Measurements from ENCODE around the gene BSND. TPM values are rescaled to one million over a fixed set of nuclear protein-coding genes. Genes with fewer than 3 reads are reported as not detected.
"Not testable (repeated sequence)": the region's sequence is repeated elsewhere in the genome, so short reads cannot be mapped to it uniquely, and the experiment has no call there.

The BSND gene
- total and polyA plus RNA-seq, 9 donors: 0.03 to 0.07 (median 0.03) TPM; not detected in 6

DNA sequence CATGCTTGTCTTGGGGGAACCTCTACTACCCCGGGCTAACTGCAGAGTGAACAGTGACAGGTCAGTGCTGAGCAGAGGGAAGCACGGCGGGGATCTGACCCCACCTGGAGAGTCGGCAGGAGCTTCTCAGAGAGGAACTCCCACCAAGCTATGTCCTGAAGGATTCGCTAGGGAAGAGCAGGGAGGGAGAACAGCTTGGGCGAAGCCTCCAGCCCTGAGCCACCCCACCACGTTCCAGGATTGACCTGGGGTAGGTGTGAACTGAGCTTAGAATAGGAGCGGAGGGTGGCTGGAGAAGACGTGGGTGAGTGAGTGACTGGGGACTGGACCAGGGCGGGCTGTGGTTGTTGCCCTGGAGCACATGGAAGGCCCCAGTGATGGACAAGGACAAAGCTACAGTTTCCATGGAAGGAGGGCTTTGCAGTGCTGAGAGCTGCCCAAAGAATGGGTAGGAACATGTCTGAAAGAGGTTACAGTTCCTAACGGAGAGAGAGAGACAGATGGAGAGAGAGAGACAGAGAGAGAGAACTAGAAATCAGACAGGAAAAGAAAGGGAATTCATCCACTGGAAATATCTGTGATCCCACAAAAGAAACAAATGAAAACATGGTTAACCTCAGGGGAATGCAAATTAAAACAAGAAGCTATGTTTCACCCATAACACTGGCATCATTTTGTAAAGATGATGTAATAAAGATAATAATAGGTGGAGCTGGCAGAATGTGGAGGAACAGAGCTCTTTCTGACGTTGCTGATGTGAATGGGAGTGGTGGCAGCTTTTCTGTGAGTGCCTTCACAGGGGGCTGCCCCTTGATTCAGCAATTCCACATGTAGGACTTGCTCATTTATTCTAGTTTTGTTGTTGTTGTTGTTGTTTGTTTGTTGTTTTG lies 17.2 kb downstream of the BSND start:
- H3K4me3 ChIP-seq (ENCODE audit: low read length): no peak overlapping the region
- H3K36me3 ChIP-seq (ENCODE audit: control insufficient read depth, insufficient read depth, low read length): no peaks in the 10 kb centered on the region
- H3K4me1 ChIP-seq (ENCODE audit: control insufficient read depth, insufficient read depth, low read length): no peaks in the 10 kb centered on the region
- WGBS (ENCODE audit: insufficient coverage): 71% methylated on average over 8 of the region's 12 CpGs
- H3K9me3 ChIP-seq (replicated peaks; ENCODE audit: control insufficient read depth, low read depth, low read length): no peaks in the 10 kb centered on the region
- no peak overlapping the region for H3K27ac ChIP-seq (ENCODE audit: low read length)
- DNase-seq: no peak
- peaks cover 21% of the 10 kb centered on the region for H3K27me3 ChIP-seq (ENCODE audit: control insufficient read depth, insufficient read depth, low read length)

DNA sequence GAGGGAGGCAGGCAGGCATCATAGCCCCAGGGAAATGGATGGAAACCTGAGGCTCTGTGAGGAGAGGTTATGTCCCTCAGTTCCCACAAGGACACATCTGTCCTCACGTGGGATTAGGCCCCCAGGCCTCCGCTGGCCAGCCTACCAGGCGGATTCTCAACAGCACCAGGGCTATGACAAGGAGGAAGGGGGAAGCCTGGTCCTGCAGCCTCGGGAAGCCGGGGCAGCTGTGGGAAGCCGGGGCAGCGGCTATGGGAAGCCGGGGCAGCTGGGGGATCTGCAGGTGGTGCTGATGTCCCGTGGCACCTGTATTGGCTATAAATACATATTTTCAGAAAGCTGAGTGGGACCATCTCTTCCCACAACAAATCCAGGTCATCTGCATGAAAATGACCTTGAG lies 19.7 kb downstream of the BSND start:
- peaks cover 4% of the 10 kb centered on the region for H3K4me1 ChIP-seq (ENCODE audit: control insufficient read depth, insufficient read depth, low read length)
- no peaks in the 10 kb centered on the region for H3K9me3 ChIP-seq (replicated peaks; ENCODE audit: control insufficient read depth, low read depth, low read length)
- WGBS (ENCODE audit: insufficient coverage): 58% methylated on average over 7 of the region's 9 CpGs
- no peak overlapping the region for H3K4me3 ChIP-seq (ENCODE audit: low read length)
- no peaks in the 10 kb centered on the region for H3K36me3 ChIP-seq (ENCODE audit: control insufficient read depth, insufficient read depth, low read length)
- H3K27ac ChIP-seq (ENCODE audit: low read length): no peak overlapping the region
- no peak for DNase-seq
- H3K27me3 ChIP-seq (ENCODE audit: control insufficient read depth, insufficient read depth, low read length): peaks cover 20% of the 10 kb centered on the region

DNA sequence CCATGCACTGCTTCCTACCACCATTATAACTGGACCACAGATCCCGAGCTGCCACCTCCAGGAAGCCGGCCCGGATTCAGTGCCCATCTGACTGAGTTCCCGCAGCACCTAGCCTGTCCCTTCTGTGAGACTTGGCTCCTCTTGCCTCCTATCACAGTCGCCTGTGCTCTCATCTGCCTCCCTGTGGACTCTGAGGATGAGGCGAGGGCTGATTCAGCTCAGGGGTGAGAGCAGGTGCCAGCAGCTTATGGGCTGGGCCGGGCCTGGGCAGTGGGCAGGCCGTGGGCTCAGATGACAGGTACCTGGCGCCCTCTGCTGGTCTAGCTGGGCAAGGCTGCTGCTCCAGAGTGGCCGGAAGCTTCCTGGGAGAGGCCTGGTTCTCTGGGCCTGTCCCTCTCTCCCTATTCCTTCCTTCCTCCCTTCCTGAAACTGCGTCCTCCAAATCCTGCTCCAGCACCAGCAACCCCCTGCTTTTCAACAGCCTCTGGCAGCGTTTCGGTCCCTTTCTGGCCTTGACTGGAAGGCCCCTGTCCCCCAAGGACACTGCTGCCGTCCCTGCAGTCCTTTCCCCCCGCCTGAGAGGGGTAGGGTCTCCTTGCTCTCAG lies 23.3 kb downstream of the BSND start:
- H3K27me3 ChIP-seq (ENCODE audit: control insufficient read depth, insufficient read depth, low read length): peaks cover 2% of the 10 kb centered on the region
- no peaks in the 10 kb centered on the region for H3K36me3 ChIP-seq (ENCODE audit: control insufficient read depth, insufficient read depth, low read length)
- H3K4me1 ChIP-seq (ENCODE audit: control insufficient read depth, insufficient read depth, low read length): peaks cover 4% of the 10 kb centered on the region
- 30% methylated on average over 13 of the region's 15 CpGs for WGBS (ENCODE audit: insufficient coverage)
- H3K9me3 ChIP-seq (replicated peaks; ENCODE audit: control insufficient read depth, low read depth, low read length): no peaks in the 10 kb centered on the region
- no peak overlapping the region for H3K4me3 ChIP-seq (ENCODE audit: low read length)
- H3K27ac ChIP-seq (ENCODE audit: low read length): no peak overlapping the region
- DNase-seq: peak; percentile 80

DNA sequence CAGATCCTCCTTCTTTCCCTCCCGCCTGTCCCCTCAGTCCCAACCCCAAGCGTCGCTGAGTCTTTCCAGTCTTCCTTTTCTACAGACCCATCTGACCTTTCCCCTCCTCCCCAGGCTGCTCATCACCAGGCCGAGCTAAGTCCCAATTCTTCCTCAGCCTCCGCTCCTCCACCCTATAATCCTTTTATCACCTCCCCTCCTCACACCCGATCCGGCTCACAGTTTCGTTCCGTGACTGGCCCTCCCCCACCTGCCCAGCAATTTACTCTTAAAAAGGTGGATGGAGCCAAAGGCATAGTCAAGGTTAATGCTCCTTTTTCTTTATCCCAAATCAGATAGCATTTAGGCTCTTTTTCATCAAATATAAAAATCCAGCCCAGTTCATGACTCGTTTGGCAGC lies 25.4 kb downstream of the BSND start:
- 14% methylated on average over 2 of the region's 10 CpGs for WGBS (ENCODE audit: insufficient coverage)
- not testable (repeated sequence) for H3K9me3 ChIP-seq (replicated peaks; ENCODE audit: control insufficient read depth, low read depth, low read length)

DNA sequence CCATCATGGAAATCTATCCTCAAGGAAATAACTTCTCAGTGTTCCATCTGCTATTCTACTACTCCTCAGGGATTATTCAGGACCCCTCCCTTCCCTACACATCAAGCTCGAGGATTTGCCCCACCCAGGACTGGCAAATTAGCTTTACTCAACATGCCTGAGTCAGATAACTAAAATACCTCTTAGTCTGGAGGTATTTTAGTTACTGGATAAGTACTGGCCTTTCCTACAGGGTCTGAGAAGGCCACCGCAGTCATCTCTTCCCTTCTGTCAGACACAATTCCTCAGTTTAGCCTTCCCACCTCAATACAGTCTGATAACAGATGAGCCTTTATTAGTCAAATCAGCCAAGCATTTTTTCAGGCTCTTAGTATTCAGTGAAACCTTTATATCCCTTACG lies 27.9 kb downstream of the BSND start:
- not testable (repeated sequence) for H3K4me1 ChIP-seq (ENCODE audit: control insufficient read depth, insufficient read depth, low read length); DNase-seq; H3K27me3 ChIP-seq (ENCODE audit: control insufficient read depth, insufficient read depth, low read length); H3K4me3 ChIP-seq (ENCODE audit: low read length); H3K9me3 ChIP-seq (replicated peaks; ENCODE audit: control insufficient read depth, low read depth, low read length); H3K36me3 ChIP-seq (ENCODE audit: control insufficient read depth, insufficient read depth, low read length); H3K27ac ChIP-seq (ENCODE audit: low read length)
- WGBS (ENCODE audit: insufficient coverage): no CpG with 5 or more reads among the region's 3 CpGs

More for the DNA sequence above, 25.4 kb downstream of the BSND start:
- H3K36me3 ChIP-seq (ENCODE audit: control insufficient read depth, insufficient read depth, low read length); H3K4me1 ChIP-seq (ENCODE audit: control insufficient read depth, insufficient read depth, low read length); H3K27me3 ChIP-seq (ENCODE audit: control insufficient read depth, insufficient read depth, low read length); DNase-seq; H3K4me3 ChIP-seq (ENCODE audit: low read length); H3K27ac ChIP-seq (ENCODE audit: low read length): not testable (repeated sequence)

DNA sequence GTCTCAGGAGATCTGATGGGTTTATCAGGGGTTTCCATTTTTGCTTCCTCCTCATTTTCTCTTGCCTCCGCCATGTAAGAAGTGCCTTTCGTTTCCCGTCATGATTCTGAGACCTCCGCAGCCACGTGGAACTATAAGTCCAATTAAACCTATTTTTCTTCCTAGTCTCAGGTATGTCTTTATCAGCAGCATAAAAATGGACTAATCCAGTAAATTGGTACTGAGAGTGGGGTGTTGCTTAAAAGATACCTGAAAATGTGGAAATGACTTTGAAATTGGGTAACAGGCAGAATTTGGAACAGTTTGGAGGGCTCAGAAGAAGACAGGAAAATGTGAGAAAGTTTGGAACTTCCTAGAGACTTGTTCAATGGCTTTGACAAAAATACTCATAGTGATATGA lies 32.4 kb downstream of the BSND start:
- H3K4me3 ChIP-seq (ENCODE audit: low read length); DNase-seq; H3K4me1 ChIP-seq (ENCODE audit: control insufficient read depth, insufficient read depth, low read length); H3K9me3 ChIP-seq (replicated peaks; ENCODE audit: control insufficient read depth, low read depth, low read length); H3K27ac ChIP-seq (ENCODE audit: low read length); H3K36me3 ChIP-seq (ENCODE audit: control insufficient read depth, insufficient read depth, low read length): not testable (repeated sequence)
- peaks cover 10% of the 10 kb centered on the region for H3K27me3 ChIP-seq (ENCODE audit: control insufficient read depth, insufficient read depth, low read length)
- WGBS (ENCODE audit: insufficient coverage): no CpG with 5 or more reads among the region's 5 CpGs

DNA sequence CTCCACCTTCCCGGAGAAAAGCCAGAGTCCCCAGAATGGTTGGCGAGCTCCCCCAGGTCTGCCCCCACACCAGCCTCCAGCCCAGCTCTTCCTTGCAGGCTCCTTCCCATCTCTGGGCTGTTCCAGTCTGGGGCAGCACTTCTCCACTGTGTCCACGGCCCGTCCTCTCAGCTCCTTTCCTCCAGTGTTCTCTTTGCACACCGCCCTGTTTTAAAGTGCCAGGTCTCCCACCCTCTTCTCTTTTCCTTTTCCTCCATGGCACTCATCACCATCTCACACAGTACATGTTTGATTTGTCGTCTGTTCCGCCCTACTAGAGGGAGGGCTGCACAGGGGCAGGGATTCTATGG lies 34.5 kb downstream of the BSND start:
- Histone ChIP-seq H3K27ac (ENCODE audit: low read length) (no peak overlapping the region), H3K4me3 (ENCODE audit: low read length) (no peak overlapping the region), H3K4me1 (ENCODE audit: control insufficient read depth, insufficient read depth, low read length) (no peaks in the 10 kb centered on the region), H3K9me3 (replicated peaks; ENCODE audit: control insufficient read depth, low read depth, low read length) (no peaks in the 10 kb centered on the region), H3K27me3 (ENCODE audit: control insufficient read depth, insufficient read depth, low read length) (peaks cover 22% of the 10 kb centered on the region), H3K36me3 (ENCODE audit: control insufficient read depth, insufficient read depth, low read length) (no peaks in the 10 kb centered on the region)
- DNase-seq: no peak
- 49% methylated on average over 5 of the region's 7 CpGs for WGBS (ENCODE audit: insufficient coverage)

DNA sequence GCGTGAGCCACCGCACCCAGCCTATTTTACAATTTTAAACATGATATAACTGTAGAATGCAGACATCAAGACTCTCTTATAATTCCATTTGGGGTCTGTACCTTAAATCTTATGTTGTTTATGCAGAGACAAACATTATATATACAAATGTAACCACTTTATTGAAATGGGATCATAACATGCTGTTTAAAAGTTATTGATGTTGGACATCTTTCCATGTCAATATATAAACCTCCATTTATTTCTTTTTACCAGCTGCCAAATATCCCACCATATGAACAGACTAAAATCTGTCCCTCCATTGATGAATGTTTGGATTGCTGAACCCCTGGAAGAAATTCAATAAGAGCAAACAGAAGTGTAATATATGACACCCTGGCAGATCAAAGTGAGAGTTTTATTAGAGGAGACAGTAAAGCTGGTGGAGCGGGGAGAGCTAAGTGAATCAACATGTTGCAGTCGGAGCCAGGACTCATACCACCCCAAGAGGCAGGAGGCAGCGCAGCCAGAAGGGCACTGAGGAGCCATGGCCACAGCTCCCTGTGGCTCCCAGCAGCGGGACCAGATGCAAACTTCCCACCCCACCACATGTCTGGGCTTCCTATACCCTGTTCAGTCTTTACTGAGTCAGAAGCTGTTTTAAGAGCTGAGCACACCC lies 35.9 kb downstream of the BSND start:
- 50% methylated on average over 2 of the region's 6 CpGs for WGBS (ENCODE audit: insufficient coverage)
- no peak for DNase-seq
- Histone ChIP-seq H3K27ac (ENCODE audit: low read length) (no peak overlapping the region), H3K4me3 (ENCODE audit: low read length) (no peak overlapping the region), H3K27me3 (ENCODE audit: control insufficient read depth, insufficient read depth, low read length) (peaks cover 33% of the 10 kb centered on the region), H3K9me3 (replicated peaks; ENCODE audit: control insufficient read depth, low read depth, low read length) (no peaks in the 10 kb centered on the region), H3K4me1 (ENCODE audit: control insufficient read depth, insufficient read depth, low read length) (peaks cover 8% of the 10 kb centered on the region), H3K36me3 (ENCODE audit: control insufficient read depth, insufficient read depth, low read length) (no peaks in the 10 kb centered on the region)

DNA sequence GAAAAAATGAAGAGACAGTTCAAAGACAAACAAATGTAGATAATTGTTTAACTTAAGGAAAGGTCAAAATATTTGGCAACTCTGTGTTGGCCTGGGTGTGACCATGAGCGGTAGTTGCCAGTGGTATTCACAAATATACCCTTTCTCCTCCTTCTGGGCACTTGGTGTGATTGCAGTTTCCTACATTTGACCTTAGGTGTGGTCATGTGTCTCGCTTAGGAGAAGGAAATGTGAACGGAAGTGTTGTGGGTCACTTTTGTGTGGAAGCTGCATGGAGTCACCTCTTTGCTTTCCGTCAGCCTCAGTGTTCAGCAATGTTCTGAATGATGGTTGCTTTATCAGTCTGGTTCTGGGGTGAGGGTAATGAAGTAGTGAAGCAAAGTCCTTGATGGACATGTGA lies 37.2 kb downstream of the BSND start:
- Histone ChIP-seq H3K27me3 (ENCODE audit: control insufficient read depth, insufficient read depth, low read length) (peaks cover 46% of the 10 kb centered on the region), H3K4me1 (ENCODE audit: control insufficient read depth, insufficient read depth, low read length) (peaks cover 20% of the 10 kb centered on the region), H3K9me3 (replicated peaks; ENCODE audit: control insufficient read depth, low read depth, low read length) (no peaks in the 10 kb centered on the region), H3K27ac (ENCODE audit: low read length) (no peak overlapping the region), H3K4me3 (ENCODE audit: low read length) (no peak overlapping the region), H3K36me3 (ENCODE audit: control insufficient read depth, insufficient read depth, low read length) (no peaks in the 10 kb centered on the region)
- WGBS (ENCODE audit: insufficient coverage): 80% methylated on average over 3 of the region's 4 CpGs
- no peak for DNase-seq

DNA sequence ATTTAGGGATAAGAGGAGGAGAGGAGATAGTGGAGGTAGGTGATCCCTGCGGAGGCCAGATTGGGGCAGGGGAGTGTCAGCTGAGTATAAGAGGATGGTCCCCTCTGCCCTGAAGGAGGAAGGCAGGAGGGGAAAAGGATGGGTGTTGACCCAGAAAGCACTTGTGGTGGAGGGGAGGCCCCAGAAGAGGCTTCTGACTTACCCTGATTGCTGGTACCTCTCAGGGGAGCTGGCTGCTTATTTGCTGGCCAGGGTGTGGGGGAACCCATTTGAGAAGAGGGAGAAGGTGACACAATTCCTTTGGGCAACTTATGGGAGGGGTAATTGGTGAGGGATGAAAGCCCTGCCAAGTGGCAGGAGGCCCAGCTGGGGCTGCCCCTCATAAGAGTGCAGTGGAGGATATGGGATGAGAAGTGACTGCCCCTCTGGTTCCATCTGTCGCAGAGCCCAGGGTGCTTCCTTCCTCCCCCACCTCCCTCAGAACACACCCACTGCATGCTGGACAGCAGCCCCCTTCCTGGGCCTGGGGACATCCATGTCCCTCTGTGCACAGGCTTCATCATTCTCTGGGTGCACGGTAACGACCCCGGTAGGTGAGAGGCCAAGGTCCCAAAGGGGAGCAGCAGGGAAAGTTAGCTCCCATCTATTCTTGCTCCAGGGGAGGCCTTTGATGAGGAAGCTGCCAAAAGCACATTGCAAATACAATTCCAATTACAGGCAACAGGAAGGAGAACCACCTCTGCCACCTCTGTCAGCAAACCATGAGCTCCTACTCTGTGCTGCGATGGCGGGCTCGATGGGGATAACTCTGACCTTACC lies 39.2 kb downstream of the BSND start:
- H3K4me1 ChIP-seq (ENCODE audit: control insufficient read depth, insufficient read depth, low read length): peaks cover 20% of the 10 kb centered on the region
- peaks cover 55% of the 10 kb centered on the region for H3K27me3 ChIP-seq (ENCODE audit: control insufficient read depth, insufficient read depth, low read length)
- DNase-seq: no peak
- H3K36me3 ChIP-seq (ENCODE audit: control insufficient read depth, insufficient read depth, low read length): no peaks in the 10 kb centered on the region
- no peak overlapping the region for H3K27ac ChIP-seq (ENCODE audit: low read length)
- WGBS (ENCODE audit: insufficient coverage): 95% methylated on average over 2 of the region's 8 CpGs
- no peak overlapping the region for H3K4me3 ChIP-seq (ENCODE audit: low read length)
- H3K9me3 ChIP-seq (replicated peaks; ENCODE audit: control insufficient read depth, low read depth, low read length): no peaks in the 10 kb centered on the region

Data from muscle of leg (tissue), 11 donors.